GM12891 (cell line): ENCODE results near the gene TAF4.

Experiments
- PAX5 ChIP-seq: IDR thresholded peaks from 2 replicates; pipeline ENCODE4 v1.6.1; 2011; ENCODE audit warnings: low read length, moderate library complexity, mild to moderate bottlenecking; ENCODE audit not compliant: insufficient read depth, severe bottlenecking
- POLR2A ChIP-seq: IDR thresholded peaks from 2 replicates; pipeline ENCODE4 v1.6.1; 2011; ENCODE audit warnings: low read depth, low read length, control low read depth
- POLR2AphosphoS5 ChIP-seq: IDR thresholded peaks from 2 replicates; pipeline ENCODE4 v1.6.1; 2011; ENCODE audit warnings: low read depth, low read length, control low read depth
- POU2F2 ChIP-seq: IDR thresholded peaks from 2 replicates; pipeline ENCODE4 v1.6.1; 2011; ENCODE audit warnings: low read depth, mild to moderate bottlenecking, control low read depth, low read length, moderate library complexity
- SPI1 ChIP-seq: IDR thresholded peaks from 2 replicates; pipeline ENCODE4 v1.6.1; 2011; ENCODE audit warnings: low read depth, low read length, control low read depth
- TAF1 ChIP-seq: IDR thresholded peaks from 2 replicates; pipeline ENCODE4 v1.6.1; 2011; ENCODE audit warnings: low read depth, low read length, control low read depth

GRCh38 chr20:62030834-62031434, 34.7 kb downstream of the TAF4 start:
- TF ChIP-seq POLR2A (no peak), POLR2AphosphoS5 (no peak), POU2F2 (no peak), TAF1 (no peak), SPI1 (peak; percentile 73), PAX5 (no peak)
